CD14-positive monocyte (primary cell): ENCODE results near the gene SLC27A5. TPM values are rescaled to one million over a fixed set of nuclear protein-coding genes. Genes with fewer than 3 reads are reported as not detected.
A peak's percentile ranks its signal among the peaks of the same experiment; 100 is the strongest.

ENCODE experiments used
- DNase-seq, 3 donors: peaks; one replicate each; pipeline ENCODE4 v3.0.0-alpha.2; 2011 to 2022
- H2AFZ ChIP-seq: 2 replicates; pipeline ENCODE4 v1.6.0; 2012; ENCODE audit warnings: mild to moderate bottlenecking, low read depth, low read length, inconsistent platforms; ENCODE audit not compliant: insufficient read depth, poor library complexity, severe bottlenecking
- H3K27ac ChIP-seq, 2 donors: 1 replicate in 1 of 2; 2 replicates in 1 of 2; pipeline ENCODE4 v1.5.1; 2012 to 2013; ENCODE audit warnings: low read length in 2 of 2, control low read depth in 1 of 2, inconsistent platforms in 1 of 2, low read depth in 1 of 2, mild to moderate bottlenecking in 1 of 2
- H3K27me3 ChIP-seq, 2 donors: one replicate each; pipeline versions ENCODE4 v1.6.0 to v1.6.1; 2011 to 2013; ENCODE audit warnings: low read length in 2 of 2; ENCODE audit not compliant: control insufficient read depth in 2 of 2, insufficient read depth in 2 of 2
- H3K36me3 ChIP-seq, 2 donors: replicated peaks in 1 of 2; 1 replicate in 1 of 2; 2 replicates in 1 of 2; pipeline versions ENCODE4 v1.5.1 to v1.6.1; 2012 to 2013; ENCODE audit warnings: low read length in 2 of 2, control low read depth in 1 of 2, inconsistent platforms in 1 of 2, mild to moderate bottlenecking in 1 of 2; ENCODE audit not compliant: insufficient read depth in 2 of 2, control insufficient read depth in 1 of 2
- H3K4me1 ChIP-seq, 2 donors: 1 replicate in 1 of 2; 2 replicates in 1 of 2; pipeline versions ENCODE4 v1.5.1 to v1.6.1; 2012 to 2013; ENCODE audit warnings: low read length in 2 of 2, control low read depth in 1 of 2, inconsistent platforms in 1 of 2, mild to moderate bottlenecking in 1 of 2, moderate library complexity in 1 of 2; ENCODE audit not compliant: insufficient read depth in 2 of 2, control insufficient read depth in 1 of 2
- H3K4me2 ChIP-seq: replicated peaks from 2 replicates; pipeline ENCODE3; 2012; ENCODE audit warnings: low read length, moderate library complexity, mild to moderate bottlenecking; ENCODE audit not compliant: poor library complexity, severe bottlenecking; ENCODE audit errors: extremely low read depth
- H3K4me3 ChIP-seq, 3 experiments: fragments of 200-600 bp in 1 of 3; sonication (generic) in 1 of 3; replicated peaks in 1 of 3; 1 replicate in 2 of 3; 2 replicates in 1 of 3; pipeline ENCODE4 v1.5.1; 2011 to 2013; ENCODE audit warnings: low read length in 3 of 3, mild to moderate bottlenecking in 3 of 3, control low read depth in 2 of 3, low read depth in 2 of 3, inconsistent platforms in 1 of 3, moderate library complexity in 1 of 3
- H3K79me2 ChIP-seq: 2 replicates; pipeline ENCODE4 v1.6.0; 2012; ENCODE audit warnings: mild to moderate bottlenecking, control low read depth, inconsistent platforms, low read length, moderate library complexity; ENCODE audit not compliant: insufficient read depth
- H3K9ac ChIP-seq: 2 replicates; pipeline ENCODE4 v1.6.0; 2017; ENCODE audit warnings: low read length, mild to moderate bottlenecking; ENCODE audit not compliant: insufficient read depth, poor library complexity, severe bottlenecking
- H3K9me3 ChIP-seq, 2 donors: replicated peaks in 1 of 2; 1 replicate in 1 of 2; 2 replicates in 1 of 2; pipeline versions ENCODE4 v1.5.1 to v1.6.1; 2012 to 2013; ENCODE audit warnings: low read length in 2 of 2, control low read depth in 1 of 2; ENCODE audit not compliant: control insufficient read depth in 1 of 2, insufficient read depth in 1 of 2
- H4K20me1 ChIP-seq: 2 replicates; pipeline ENCODE4 v1.6.0; 2012; ENCODE audit warnings: mild to moderate bottlenecking, low read length, control low read depth, moderate library complexity; ENCODE audit not compliant: insufficient read depth
- H3K27ac Mint-ChIP-seq, 7 donors: one replicate each; pipeline ENCODE4 v1.8.0; 2020; ENCODE audit warnings: mild to moderate bottlenecking in 7 of 7, mixed read lengths in 7 of 7, moderate library complexity in 6 of 7, inconsistent platforms in 2 of 7
- H3K27me3 Mint-ChIP-seq, 3 donors: one replicate each; pipeline ENCODE4 v1.8.0; 2021 to 2022; ENCODE audit warnings: low read depth in 3 of 3, mild to moderate bottlenecking in 3 of 3, mixed read lengths in 3 of 3, moderate library complexity in 3 of 3, inconsistent platforms in 1 of 3
- H3K36me3 Mint-ChIP-seq, 2 donors: one replicate each; pipeline ENCODE4 v1.8.0; 2020; ENCODE audit warnings: mixed read lengths in 2 of 2, inconsistent platforms in 1 of 2, mild to moderate bottlenecking in 1 of 2
- H3K4me1 Mint-ChIP-seq: one replicate; pipeline ENCODE4 v1.8.0; 2020; ENCODE audit warnings: mild to moderate bottlenecking, mixed read lengths
- H3K4me3 Mint-ChIP-seq, 2 donors: one replicate each; pipeline ENCODE4 v1.8.0; 2020; ENCODE audit warnings: mild to moderate bottlenecking in 2 of 2, mixed read lengths in 2 of 2, moderate library complexity in 1 of 2
- H3K9me3 Mint-ChIP-seq, 7 donors: one replicate each; pipeline ENCODE4 v1.8.0; 2020 to 2022; ENCODE audit warnings: mixed read lengths in 7 of 7, mild to moderate bottlenecking in 6 of 7, moderate library complexity in 6 of 7, inconsistent platforms in 2 of 7
- CTCF ChIP-seq: fragments of 200-600 bp; IDR thresholded peaks from one replicate; pipeline ENCODE4 v1.8.0; 2022; ENCODE audit warnings: antibody characterized with exemption, mild to moderate bottlenecking
- WGBS: methylation state at CpG from one replicate; pipeline ENCODE4 v1.1.5; 2013; ENCODE audit warnings: missing lambda C conversion rate; ENCODE audit not compliant: insufficient coverage; 5-methylcytosine and 5-hydroxymethylcytosine counted together
- intact Hi-C, 2 donors: fragments of 100-400 bp; cut with micrococcal nuclease; formaldehyde crosslinking; loops; one replicate each; pipeline versions ENCODE4 v1.15.0 to v1.15.1; 2023
- polyA plus RNA-seq, 3 donors: library from polyadenylated mRNA; depleted of rRNA in 1 of 3; unstranded in 2 of 3; stranded (reverse) in 1 of 3; fragments of 300-500 nt in 2 of 3; fragments of >200 nt in 1 of 3; fragmentation: Illumina TruSeq in 2 of 3; gene quantifications; 1 replicate in 2 of 3; 2 replicates in 1 of 3; pipeline ENCODE4 v1.2.3, GENCODE V29; 2012 to 2021

Gene SLC27A5
- polyA plus RNA-seq, 3 donors = 1.5 to 2.9 (median 2.8) TPM

GRCh38 chr19:58466760-58467589 is 44.8 kb downstream of the SLC27A5 start, which contains the start of gene ZNF324:
Gene ZNF324 (plus strand): TSS chr19:58467080. CDS start chr19:58469186, 2,106 bp downstream.
- no peak for TF ChIP-seq CTCF
- Mint-ChIP-seq H3K4me1 (peaks cover 24% of the 10 kb centered on the region), H3K4me3 (peak within 1 kb of the TSS; percentile 74 to 89), H3K27ac (peak within 1 kb of the TSS; percentile 17 to 90 (median 74)), H3K36me3 (peaks cover 19 to 24% of the 10 kb centered on the region in 2 donors), H3K27me3 (peaks cover 3 to 9% (median 6%) of the 10 kb centered on the region in 3 donors), H3K9me3 (peaks cover 0 to 9% (median 3%) of the 10 kb centered on the region in 7 donors)
- Histone ChIP-seq H4K20me1 (no peaks in the 10 kb centered on the region), H3K36me3 (peaks cover 21% of the 10 kb centered on the region in 2 donors), H3K4me2 (peak within 1 kb of the TSS; percentile 90), H3K79me2 (peaks cover 15% of the 10 kb centered on the region), H3K4me3 (peak within 1 kb of the TSS; percentile 62 to 92 (median 65)), H2AFZ (peak within 1 kb of the TSS; percentile 98), H3K9me3 (no peaks in the 10 kb centered on the region), H3K9ac (peak within 1 kb of the TSS; percentile 88), H3K27ac (peak within 1 kb of the TSS in 1 of 2 donors; percentile 85), H3K4me1 (peaks cover 24 to 29% of the 10 kb centered on the region in 2 donors), H3K27me3 (no peaks in the 10 kb centered on the region)
- peak; percentile 96 to 97 (median 96) for DNase-seq
- intact Hi-C loops = loop anchor here in 1 of 2 donors (1.0 kb wide), 1 partner anchor 32 kb away; no protein-coding TSS in a partner anchor
- WGBS = under 1% methylated on average over 92 of the region's 92 CpGs

- Histone ChIP-seq H3K4me2 (peak overlapping the region; percentile 90), H3K79me2 (peaks cover 15% of the 10 kb centered on the region), H3K4me3 (peak overlapping the region in 2 of 3 experiments; percentile 65 to 92), H4K20me1 (no peaks in the 10 kb centered on the region), H3K9me3 (no peaks in the 10 kb centered on the region), H3K4me1 (peaks cover 24 to 29% of the 10 kb centered on the region in 2 donors), H3K27ac (peak overlapping the region in 1 of 2 donors; percentile 85), H3K27me3 (no peaks in the 10 kb centered on the region), H3K36me3 (peaks cover 15 to 16% of the 10 kb centered on the region in 2 donors), H3K9ac (no peak overlapping the region), H2AFZ (peak overlapping the region; percentile 98)
- 31% methylated on average over 10 of the region's 20 CpGs for WGBS
- no peak for TF ChIP-seq CTCF
- H3K27me3 Mint-ChIP-seq = peaks cover 3 to 11% (median 6%) of the 10 kb centered on the region in 3 donors
- peaks cover 0 to 9% (median 3%) of the 10 kb centered on the region in 7 donors for H3K9me3 Mint-ChIP-seq
- peaks cover 24% of the 10 kb centered on the region for H3K4me1 Mint-ChIP-seq
- peak overlapping the region; percentile 74 to 89 for H3K4me3 Mint-ChIP-seq
- no peak for DNase-seq
- intact Hi-C loops = no loop called here
- peaks cover 14 to 19% of the 10 kb centered on the region in 2 donors for H3K36me3 Mint-ChIP-seq
- peak overlapping the region in 2 of 7 donors; percentile 85 to 88 for H3K27ac Mint-ChIP-seq
Measured at GRCh38 chr19:58466089-58466759, 45.6 kb downstream of the SLC27A5 start.
